Kidney (tissue), 14 donors: Measurements from ENCODE around the gene PAK3. TPM values are rescaled to one million over a fixed set of nuclear protein-coding genes. Genes with fewer than 3 reads are reported as not detected.

Experiments used
- DNase-seq, 5 donors: peaks; one replicate each; pipeline ENCODE4 v3.0.0-alpha.2; 2013 to 2020
- FAIRE-seq: peaks from 2 replicates; lab custom pipeline; 2012; peaks lifted over from hg19 to GRCh38; lab: Jason Lieb, UNC
- H3K27ac ChIP-seq, 2 donors: one replicate each; pipeline ENCODE4 v1.7.0; 2013; ENCODE audit warnings: low read depth in 2 of 2, low read length in 2 of 2, inconsistent platforms in 1 of 2
- H3K27me3 ChIP-seq: one replicate; pipeline ENCODE4 v1.7.1; 2013; ENCODE audit warnings: low read length, inconsistent platforms; ENCODE audit not compliant: control insufficient read depth, insufficient read depth
- H3K36me3 ChIP-seq, 3 donors: one replicate each; pipeline versions ENCODE4 v1.7.0 to v1.7.1; 2013; ENCODE audit warnings: low read length in 3 of 3, control low read depth in 1 of 3, inconsistent platforms in 1 of 3; ENCODE audit not compliant: insufficient read depth in 3 of 3, control insufficient read depth in 2 of 3
- H3K4me1 ChIP-seq, 3 donors: one replicate each; pipeline versions ENCODE4 v1.7.0 to v1.7.1; 2013; ENCODE audit warnings: low read length in 3 of 3, inconsistent platforms in 1 of 3, low read depth in 1 of 3; ENCODE audit not compliant: control insufficient read depth in 2 of 3, insufficient read depth in 2 of 3
- H3K4me3 ChIP-seq, 3 donors: one replicate each; pipeline versions ENCODE4 v1.7.0 to v1.8.1; 2013; ENCODE audit warnings: low read length in 3 of 3, control low read depth in 1 of 3, inconsistent platforms in 1 of 3
- H3K9ac ChIP-seq, 3 donors: one replicate each; pipeline versions ENCODE4 v1.7.0 to v1.7.1; 2013; ENCODE audit warnings: low read length in 3 of 3, control low read depth in 1 of 3, inconsistent platforms in 1 of 3
- H3K9me3 ChIP-seq, 3 donors: one replicate each; pipeline versions ENCODE4 v1.7.0 to v1.7.1; 2013; ENCODE audit warnings: low read length in 3 of 3, control low read depth in 1 of 3, inconsistent platforms in 1 of 3; ENCODE audit not compliant: control insufficient read depth in 2 of 3, insufficient read depth in 1 of 3
- intact Hi-C: fragments of 100-400 bp; cut with DNase I; formaldehyde crosslinking; loops from one replicate; pipeline ENCODE4 v1.11.1; 2022
- polyA plus RNA-seq: library from polyadenylated mRNA; stranded (reverse); fragments of 350-450 nt; fragmentation: Illumina TruSeq; extraction: RNeasy Lipid Tissue Mini Kit (QIAGEN cat#74804); gene quantifications from one replicate; pipeline ENCODE4 v1.2.3, GENCODE V29; 2014; ENCODE audit warnings: low read depth, low replicate concordance; ENCODE audit not compliant: insufficient read depth
- total RNA-seq: library from RNA; stranded (reverse); fragmentation: NEBNext Ultra II Directional; extraction: Animal tissue kit (Norgen Biotek cat#: 25700); gene quantifications from one replicate; pipeline ENCODE4 v1.2.1, GENCODE V29; 2021
- TF ChIP-seq, protein P1 (sequence below): IDR thresholded peaks from 3 replicates; pipeline ENCODE4 v1.5.1; 2012; ENCODE audit warnings: mild to moderate bottlenecking, moderate library complexity, borderline replicate concordance; ENCODE audit not compliant: insufficient read depth; ENCODE audit errors: extremely low read depth
- donor health status: control.
- donor health status: control.
- donor health status: control.
- donor health status: control.
- donor health status: control.
- donor health status: DM: yes; HTN: yes; CAD: no.
- donor health status: Normal renal cell carcinoma (clear cell type).

PAK3 gene
- total and polyA plus RNA-seq, 2 donors from 2014 or later: 0.24 to 2.1 TPM

DNA sequence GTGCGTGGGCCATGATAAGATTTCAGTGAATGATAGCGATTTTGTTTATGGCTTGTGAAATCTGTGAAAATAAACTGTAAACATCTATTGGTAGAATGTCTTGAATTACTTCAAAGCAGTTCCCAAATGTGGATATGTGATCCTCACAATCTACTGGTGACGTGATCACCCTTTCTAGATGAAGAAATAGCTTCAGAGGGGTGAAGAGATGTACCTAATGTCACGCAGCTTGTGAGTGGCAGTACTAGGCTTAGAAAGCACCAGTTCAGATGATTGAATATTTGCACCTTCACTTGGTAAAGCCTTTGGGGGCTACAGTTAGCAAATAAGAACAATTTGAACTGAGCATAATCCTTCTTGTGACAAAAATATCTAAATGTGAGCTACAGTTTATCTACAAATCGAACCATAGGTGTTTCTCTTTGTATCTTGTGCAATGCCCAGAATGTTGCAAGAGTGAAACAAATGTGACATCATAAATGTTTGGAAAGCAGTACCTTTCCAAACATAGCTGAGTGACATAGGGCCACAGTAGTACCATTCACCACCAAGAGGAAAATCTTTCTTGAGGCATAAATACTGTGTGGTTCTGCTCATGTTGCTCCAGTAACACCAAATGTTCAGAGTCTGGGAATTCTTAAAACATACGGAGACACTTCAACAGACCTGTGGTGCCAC, 14.2 kb downstream of the PAK3 start:
- FAIRE-seq: no peak
- no peaks in the 10 kb centered on the region for H3K9me3 ChIP-seq
- TF ChIP-seq, protein P1, sequence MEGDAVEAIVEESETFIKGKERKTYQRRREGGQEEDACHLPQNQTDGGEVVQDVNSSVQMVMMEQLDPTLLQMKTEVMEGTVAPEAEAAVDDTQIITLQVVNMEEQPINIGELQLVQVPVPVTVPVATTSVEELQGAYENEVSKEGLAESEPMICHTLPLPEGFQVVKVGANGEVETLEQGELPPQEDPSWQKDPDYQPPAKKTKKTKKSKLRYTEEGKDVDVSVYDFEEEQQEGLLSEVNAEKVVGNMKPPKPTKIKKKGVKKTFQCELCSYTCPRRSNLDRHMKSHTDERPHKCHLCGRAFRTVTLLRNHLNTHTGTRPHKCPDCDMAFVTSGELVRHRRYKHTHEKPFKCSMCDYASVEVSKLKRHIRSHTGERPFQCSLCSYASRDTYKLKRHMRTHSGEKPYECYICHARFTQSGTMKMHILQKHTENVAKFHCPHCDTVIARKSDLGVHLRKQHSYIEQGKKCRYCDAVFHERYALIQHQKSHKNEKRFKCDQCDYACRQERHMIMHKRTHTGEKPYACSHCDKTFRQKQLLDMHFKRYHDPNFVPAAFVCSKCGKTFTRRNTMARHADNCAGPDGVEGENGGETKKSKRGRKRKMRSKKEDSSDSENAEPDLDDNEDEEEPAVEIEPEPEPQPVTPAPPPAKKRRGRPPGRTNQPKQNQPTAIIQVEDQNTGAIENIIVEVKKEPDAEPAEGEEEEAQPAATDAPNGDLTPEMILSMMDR: no peak
- peaks cover 0 to 6% (median 0%) of the 10 kb centered on the region in 3 donors for H3K36me3 ChIP-seq
- H3K27ac ChIP-seq: no peak overlapping the region
- DNase-seq: no peak
- no peaks in the 10 kb centered on the region for H3K4me1 ChIP-seq
- intact Hi-C loops: no loop called here
- no peak overlapping the region for H3K9ac ChIP-seq
- H3K4me3 ChIP-seq: no peak overlapping the region
- H3K27me3 ChIP-seq: peaks cover 4% of the 10 kb centered on the region

DNA sequence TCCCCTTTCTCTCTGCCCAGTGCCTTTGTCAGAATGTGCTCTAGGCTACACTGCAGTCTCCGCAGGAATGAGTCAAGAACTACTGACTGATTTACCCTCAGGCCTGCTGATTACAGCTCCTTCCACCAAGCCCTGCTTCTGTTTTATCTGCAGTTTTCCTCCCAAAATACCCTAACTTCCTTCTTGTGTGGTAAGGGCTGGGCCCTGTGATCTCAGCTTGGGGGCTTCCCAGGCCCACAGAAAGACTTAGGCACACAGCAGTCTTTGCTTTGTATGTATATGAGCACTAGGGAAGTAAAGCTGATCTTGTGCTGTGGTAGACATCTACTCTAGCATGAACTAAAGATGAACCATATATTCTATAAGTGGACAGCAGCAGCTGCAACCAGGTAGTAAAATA, 18.8 kb downstream of the PAK3 start:
- no peak overlapping the region for H3K27ac ChIP-seq
- H3K9ac ChIP-seq: no peak overlapping the region
- no peaks in the 10 kb centered on the region for H3K9me3 ChIP-seq
- intact Hi-C loops: no loop called here
- TF ChIP-seq, protein P1: no peak
- H3K4me1 ChIP-seq: no peaks in the 10 kb centered on the region
- H3K4me3 ChIP-seq: no peak overlapping the region
- FAIRE-seq: no peak
- no peak for DNase-seq
- H3K27me3 ChIP-seq: no peaks in the 10 kb centered on the region
- no peaks in the 10 kb centered on the region for H3K36me3 ChIP-seq

DNA sequence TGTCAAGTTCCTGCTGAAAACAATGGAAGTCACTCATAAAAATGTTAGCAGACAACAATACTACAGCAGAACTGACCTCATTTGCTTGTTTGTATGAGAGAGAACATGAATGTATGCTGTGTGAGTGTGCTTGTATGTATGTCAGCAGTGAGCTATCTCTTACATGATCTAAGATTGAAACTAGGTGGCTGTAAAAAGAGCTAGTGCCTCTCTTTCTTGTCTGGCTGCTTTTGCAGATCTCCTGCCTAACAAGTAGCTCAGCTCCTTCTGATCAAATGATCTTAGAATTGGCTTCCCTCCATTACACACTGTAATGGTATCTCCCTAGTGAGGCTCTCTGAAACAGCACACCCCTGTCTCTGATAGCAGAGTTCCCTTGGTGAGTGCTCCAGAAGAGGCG, 20.7 kb downstream of the PAK3 start:
- Histone ChIP-seq H3K27ac (no peak overlapping the region), H3K36me3 (no peaks in the 10 kb centered on the region), H3K4me3 (no peak overlapping the region), H3K4me1 (no peaks in the 10 kb centered on the region), H3K9me3 (no peaks in the 10 kb centered on the region), H3K9ac (no peak overlapping the region), H3K27me3 (no peaks in the 10 kb centered on the region)
- TF ChIP-seq, protein P1: no peak
- no peak for FAIRE-seq
- intact Hi-C loops: no loop called here
- no peak for DNase-seq

DNA sequence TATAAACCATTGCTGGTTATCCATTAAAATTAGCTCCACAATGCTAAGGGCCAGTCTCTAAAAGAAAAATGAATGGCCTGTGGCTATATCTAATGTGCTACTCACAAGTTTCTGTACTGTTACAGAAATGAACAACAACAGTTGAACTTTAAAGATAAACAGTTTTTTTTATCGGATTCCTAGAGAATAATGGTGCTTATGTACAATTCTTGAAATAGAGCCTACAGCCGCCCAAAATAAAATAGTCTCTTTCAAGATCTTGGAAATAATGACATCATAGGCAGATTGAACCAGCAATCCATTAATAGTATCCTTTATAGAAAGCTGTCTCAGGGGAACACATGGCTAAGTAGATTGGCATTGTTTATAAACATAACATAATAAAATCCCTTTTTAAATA, 23.4 kb downstream of the PAK3 start:
- intact Hi-C loops: no loop called here
- DNase-seq (no peak), FAIRE-seq (no peak)
- Histone ChIP-seq H3K27ac (no peak overlapping the region), H3K9ac (no peak overlapping the region), H3K27me3 (peaks cover 4% of the 10 kb centered on the region), H3K4me1 (no peaks in the 10 kb centered on the region), H3K36me3 (no peaks in the 10 kb centered on the region), H3K9me3 (no peaks in the 10 kb centered on the region), H3K4me3 (no peak overlapping the region)
- TF ChIP-seq, protein P1: no peak
